OCI-LY3 (cell line): ENCODE results near the gene ARHGEF4.

Source experiments
- CTCF ChIP-seq: fragments of 200-600, 300-600 bp; sonication (generic); IDR thresholded peaks from 2 replicates; pipeline ENCODE4 v1.5.1; 2014; ENCODE audit warnings: antibody characterized with exemption, low read length, low read depth
- EZH2phosphoT487 ChIP-seq: fragments of 200-600 bp; shearing (Covaris generic); IDR thresholded peaks from 2 replicates; pipeline ENCODE4 v1.6.1; 2018; ENCODE audit warnings: antibody characterized with exemption, mixed run types, low read depth

DNA sequence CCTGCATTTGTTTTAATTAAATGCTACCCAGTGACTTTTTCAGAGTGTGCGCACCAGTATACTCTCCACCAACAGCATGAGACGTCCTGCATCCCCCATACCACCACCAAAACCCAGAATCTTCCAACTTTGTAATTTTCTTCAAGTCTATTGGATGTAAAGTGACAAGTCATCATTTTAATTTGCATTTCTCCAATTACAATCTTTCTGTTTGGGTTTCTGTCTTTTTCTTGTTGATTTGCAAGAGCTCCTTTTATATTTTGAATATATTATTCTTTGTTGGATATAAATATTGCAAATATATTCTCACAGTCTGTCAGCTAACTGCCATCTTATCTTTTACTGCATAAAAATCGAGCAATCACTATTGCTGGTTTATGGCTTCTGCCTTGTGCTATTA is 160.0 kb downstream of the ARHGEF4 start:
- TF ChIP-seq CTCF, result no peak
- no peak for TF ChIP-seq EZH2phosphoT487
